OCI-LY1 (cell line): ENCODE measurements around the gene EEPD1.

Source experiments
- H2AFZ ChIP-seq: fragments of 200-600 bp; sonication (generic), shearing (Covaris generic); 2 replicates; pipeline ENCODE4 v1.6.0; 2014; ENCODE audit warnings: antibody characterized with exemption, mild to moderate bottlenecking, low read length
- H3F3A ChIP-seq: fragments of 200-600 bp; sonication (generic), shearing (Covaris generic); 2 replicates; pipeline ENCODE4 v1.6.0; 2014; ENCODE audit warnings: mild to moderate bottlenecking, antibody characterized with exemption, low read length, moderate library complexity; ENCODE audit not compliant: insufficient read depth
- H3K27ac ChIP-seq: fragments of 200-600 bp; sonication (generic); 2 replicates; pipeline ENCODE4 v1.5.1; 2014; ENCODE audit warnings: low read length, mixed run types, mild to moderate bottlenecking, low read depth; ENCODE audit not compliant: poor library complexity, severe bottlenecking
- H3K27me3 ChIP-seq: fragments of 200-600 bp; sonication (generic); 2 replicates; pipeline ENCODE4 v1.6.0; 2014; ENCODE audit warnings: antibody characterized with exemption, mild to moderate bottlenecking, low read length, moderate library complexity; ENCODE audit not compliant: insufficient read depth
- H3K36me3 ChIP-seq: fragments of 200-600 bp; sonication (generic); 2 replicates; pipeline ENCODE4 v1.6.1; 2014; ENCODE audit warnings: mild to moderate bottlenecking, antibody characterized with exemption, low read length, moderate library complexity, mixed read lengths; ENCODE audit not compliant: insufficient read depth
- H3K4me1 ChIP-seq: fragments of 200-600 bp; sonication (generic); 2 replicates; pipeline ENCODE4 v1.5.1; 2014; ENCODE audit warnings: mild to moderate bottlenecking, low read length, moderate library complexity; ENCODE audit not compliant: insufficient read depth, severe bottlenecking
- H3K4me2 ChIP-seq: fragments of 200-600 bp; sonication (generic), shearing (Covaris generic); 2 replicates; pipeline ENCODE4 v1.6.1; 2014; ENCODE audit warnings: low read length
- H3K4me3 ChIP-seq: fragments of 200-600 bp; sonication (generic); 2 replicates; pipeline ENCODE4 v1.5.1; 2014; ENCODE audit warnings: low read length, low read depth, mild to moderate bottlenecking, mixed read lengths; ENCODE audit not compliant: poor library complexity, severe bottlenecking
- H3K79me2 ChIP-seq: fragments of 200-600 bp; shearing (Covaris generic); 2 replicates; pipeline ENCODE4 v1.6.1; 2016; ENCODE audit warnings: mixed run types, low read length, mixed read lengths; ENCODE audit not compliant: insufficient read depth
- H3K9ac ChIP-seq: fragments of 200-600 bp; sonication (generic), shearing (Covaris generic); 2 replicates; pipeline ENCODE4 v1.6.1; 2014; ENCODE audit warnings: mild to moderate bottlenecking, low read length, mixed read lengths
- H3K9me2 ChIP-seq: fragments of 200-600 bp; sonication (generic), shearing (Covaris generic); 2 replicates; pipeline ENCODE4 v1.6.1; 2014; ENCODE audit warnings: low read depth, mild to moderate bottlenecking, low read length, mixed read lengths
- H3K9me3 ChIP-seq: fragments of 200-600 bp; shearing (Covaris generic); 2 replicates; pipeline ENCODE4 v1.6.1; 2014; ENCODE audit warnings: low read length, mixed read lengths
- H4K20me1 ChIP-seq: fragments of 200-600 bp; sonication (generic), shearing (Covaris generic); 2 replicates; pipeline ENCODE4 v1.6.0; 2016; ENCODE audit warnings: mild to moderate bottlenecking, low read length; ENCODE audit not compliant: insufficient read depth
- CTCF ChIP-seq: fragments of 200-600 bp; sonication (generic), shearing (Covaris generic); IDR thresholded peaks from 2 replicates; pipeline ENCODE4 v1.5.1; 2017; ENCODE audit warnings: mild to moderate bottlenecking, antibody characterized with exemption, low read length, moderate library complexity, mixed read lengths
- EZH2 ChIP-seq: fragments of 200-600 bp; sonication (generic), shearing (Covaris generic); IDR thresholded peaks from 2 replicates; pipeline ENCODE4 v1.8.0; 2017; ENCODE audit warnings: borderline replicate concordance, mixed run types, mild to moderate bottlenecking, antibody characterized with exemption, low read length, moderate library complexity, mixed read lengths

EEPD1 gene

GRCh38 chr7:36283711-36284130 lies 130.7 kb downstream of the EEPD1 start:
- Histone ChIP-seq H3K27ac (peak overlapping the region; percentile 83), H3K9me2 (no peaks in the 10 kb centered on the region), H2AFZ (no peak overlapping the region), H3K79me2 (no peaks in the 10 kb centered on the region), H4K20me1 (no peaks in the 10 kb centered on the region), H3K4me1 (peaks cover 90% of the 10 kb centered on the region), H3F3A (no peaks in the 10 kb centered on the region), H3K9ac (no peak overlapping the region; the same call in 1 of the 2 replicates), H3K36me3 (no peaks in the 10 kb centered on the region), H3K27me3 (no peaks in the 10 kb centered on the region), H3K4me3 (no peak overlapping the region), H3K4me2 (peak overlapping the region; percentile 3; the same call in 1 of the 2 replicates), H3K9me3 (no peaks in the 10 kb centered on the region)
- TF ChIP-seq EZH2 (no peak), CTCF (no peak)

GRCh38 chr7:36284456-36285090 lies 131.5 kb downstream of the EEPD1 start:
- H2AFZ ChIP-seq = no peak overlapping the region
- H3K9ac ChIP-seq = no peak overlapping the region
- H3K4me3 ChIP-seq = no peak overlapping the region
- no peaks in the 10 kb centered on the region for H3K9me2 ChIP-seq
- H3K27me3 ChIP-seq = no peaks in the 10 kb centered on the region
- H3K4me1 ChIP-seq = peaks cover 86% of the 10 kb centered on the region
- no peaks in the 10 kb centered on the region for H3K79me2 ChIP-seq
- peak; percentile 46 for TF ChIP-seq CTCF
- no peak for TF ChIP-seq EZH2
- H4K20me1 ChIP-seq = no peaks in the 10 kb centered on the region
- H3K9me3 ChIP-seq = no peaks in the 10 kb centered on the region
- peak overlapping the region; percentile 83 for H3K27ac ChIP-seq
- no peaks in the 10 kb centered on the region for H3K36me3 ChIP-seq
- H3F3A ChIP-seq = no peaks in the 10 kb centered on the region
- no peak overlapping the region for H3K4me2 ChIP-seq

GRCh38 chr7:36285276-36285675 lies 132.2 kb downstream of the EEPD1 start:
- peaks cover 79% of the 10 kb centered on the region for H3K4me1 ChIP-seq
- no peaks in the 10 kb centered on the region for H3K27me3 ChIP-seq
- H3K4me2 ChIP-seq = no peak overlapping the region
- H3K36me3 ChIP-seq = no peaks in the 10 kb centered on the region
- no peaks in the 10 kb centered on the region for H3F3A ChIP-seq
- no peaks in the 10 kb centered on the region for H4K20me1 ChIP-seq
- H2AFZ ChIP-seq = no peak overlapping the region
- H3K9me2 ChIP-seq = no peaks in the 10 kb centered on the region
- H3K79me2 ChIP-seq = no peaks in the 10 kb centered on the region
- no peaks in the 10 kb centered on the region for H3K9me3 ChIP-seq
- no peak overlapping the region for H3K4me3 ChIP-seq
- H3K27ac ChIP-seq = peak overlapping the region; percentile 59
- TF ChIP-seq CTCF (no peak), EZH2 (no peak)
- H3K9ac ChIP-seq = no peak overlapping the region
